AG09309 (cell line): ENCODE results near the gene AFF3.

ENCODE experiments used
- DNase-seq: peaks from one replicate; pipeline ENCODE4 v3.0.0-alpha.2; 2010; ENCODE audit warnings: low read depth
- H3K4me3 ChIP-seq: 2 replicates; pipeline ENCODE4 v1.5.1; 2011; ENCODE audit warnings: mild to moderate bottlenecking, low read depth, low read length, moderate library complexity; ENCODE audit not compliant: control insufficient read depth
- TF ChIP-seq, protein P1 (sequence below): IDR thresholded peaks from 2 replicates; pipeline ENCODE4 v1.5.1; 2011; ENCODE audit warnings: mild to moderate bottlenecking, low read depth, low read length, inconsistent platforms; ENCODE audit not compliant: insufficient read depth, control insufficient read depth; ENCODE audit errors: missing control alignments

Gene AFF3

DNA sequence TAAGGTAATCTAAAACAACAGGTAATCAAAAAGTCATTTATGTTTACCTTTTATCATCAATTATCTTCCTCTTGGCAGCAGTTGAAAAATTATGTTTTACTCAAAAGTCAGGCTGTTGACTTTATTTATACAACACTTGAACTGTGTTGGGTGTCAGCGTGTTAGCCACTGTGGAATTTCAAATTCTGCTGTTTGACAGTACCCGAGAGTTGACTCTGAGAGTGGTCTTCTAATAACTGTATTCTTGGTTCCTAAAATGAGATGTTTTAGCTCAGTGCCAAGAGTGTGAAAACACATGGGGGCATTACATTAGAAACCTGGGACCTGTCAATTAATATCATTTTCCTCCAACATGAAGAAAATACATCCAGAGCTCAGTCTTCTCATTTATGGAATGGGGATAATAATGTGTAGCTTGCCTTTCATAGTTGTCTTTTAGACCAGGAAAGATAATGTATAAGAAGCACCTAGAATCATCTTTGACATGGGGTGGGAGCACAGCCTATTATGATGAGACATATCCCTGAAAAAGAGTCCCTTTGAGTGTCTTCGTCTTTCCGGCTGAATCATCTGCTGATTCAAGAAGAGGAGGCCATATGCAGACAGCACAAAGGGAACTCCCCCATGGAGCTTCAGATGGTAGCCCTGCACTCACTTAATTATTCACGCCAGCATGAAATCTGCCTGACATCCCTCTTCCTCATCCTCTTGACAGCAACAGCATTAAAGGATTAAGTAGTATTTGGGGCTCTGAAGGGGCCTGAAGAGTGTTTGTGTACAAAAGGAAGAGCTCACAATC, 89.1 kb downstream of the AFF3 start:
- TF ChIP-seq, protein P1, sequence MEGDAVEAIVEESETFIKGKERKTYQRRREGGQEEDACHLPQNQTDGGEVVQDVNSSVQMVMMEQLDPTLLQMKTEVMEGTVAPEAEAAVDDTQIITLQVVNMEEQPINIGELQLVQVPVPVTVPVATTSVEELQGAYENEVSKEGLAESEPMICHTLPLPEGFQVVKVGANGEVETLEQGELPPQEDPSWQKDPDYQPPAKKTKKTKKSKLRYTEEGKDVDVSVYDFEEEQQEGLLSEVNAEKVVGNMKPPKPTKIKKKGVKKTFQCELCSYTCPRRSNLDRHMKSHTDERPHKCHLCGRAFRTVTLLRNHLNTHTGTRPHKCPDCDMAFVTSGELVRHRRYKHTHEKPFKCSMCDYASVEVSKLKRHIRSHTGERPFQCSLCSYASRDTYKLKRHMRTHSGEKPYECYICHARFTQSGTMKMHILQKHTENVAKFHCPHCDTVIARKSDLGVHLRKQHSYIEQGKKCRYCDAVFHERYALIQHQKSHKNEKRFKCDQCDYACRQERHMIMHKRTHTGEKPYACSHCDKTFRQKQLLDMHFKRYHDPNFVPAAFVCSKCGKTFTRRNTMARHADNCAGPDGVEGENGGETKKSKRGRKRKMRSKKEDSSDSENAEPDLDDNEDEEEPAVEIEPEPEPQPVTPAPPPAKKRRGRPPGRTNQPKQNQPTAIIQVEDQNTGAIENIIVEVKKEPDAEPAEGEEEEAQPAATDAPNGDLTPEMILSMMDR, result no peak
- no peak overlapping the region for H3K4me3 ChIP-seq
- no peak for DNase-seq

DNA sequence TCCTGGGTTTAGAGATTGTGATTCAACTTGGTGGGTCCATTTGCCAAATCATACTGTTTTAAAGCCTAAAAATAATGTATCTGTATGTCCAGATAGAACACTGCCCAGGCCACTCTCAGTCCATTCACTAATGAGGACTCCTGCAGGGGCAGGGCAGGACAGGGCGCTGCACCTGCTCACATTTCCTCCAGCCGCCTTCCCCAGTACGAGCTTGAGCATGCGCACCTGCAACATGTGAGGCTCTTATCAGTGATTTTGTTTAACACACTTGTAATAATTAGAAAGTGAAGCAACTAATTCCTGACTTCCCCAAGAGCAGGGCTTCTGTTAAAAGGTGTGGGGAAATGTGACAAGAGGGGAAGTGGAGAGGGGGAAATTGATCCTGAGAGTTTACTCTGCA, 89.7 kb downstream of the AFF3 start:
- H3K4me3 ChIP-seq, result no peak overlapping the region
- DNase-seq, result no peak
- TF ChIP-seq, protein P1, result no peak

DNA sequence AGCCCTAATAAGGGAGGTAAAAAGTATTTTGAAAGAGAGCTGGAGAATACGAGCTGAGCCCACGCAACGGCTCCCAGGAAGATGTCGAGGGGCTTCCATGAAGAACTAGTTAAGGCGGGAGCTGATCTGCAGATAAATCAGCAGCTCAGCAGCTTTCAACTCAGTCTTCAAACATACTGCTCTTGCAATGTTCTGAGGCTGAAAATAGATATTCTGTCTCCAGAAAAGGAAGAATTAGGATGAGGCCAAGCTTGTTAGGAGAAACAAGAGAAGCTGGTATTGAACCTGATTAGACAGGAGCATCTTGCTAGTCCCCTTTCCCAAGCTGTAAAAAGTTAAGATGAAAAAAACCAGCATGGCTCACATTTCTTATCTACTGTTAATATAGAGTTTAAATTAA, 91.1 kb downstream of the AFF3 start:
- no peak overlapping the region for H3K4me3 ChIP-seq
- TF ChIP-seq, protein P1, result no peak
- DNase-seq, result no peak

DNA sequence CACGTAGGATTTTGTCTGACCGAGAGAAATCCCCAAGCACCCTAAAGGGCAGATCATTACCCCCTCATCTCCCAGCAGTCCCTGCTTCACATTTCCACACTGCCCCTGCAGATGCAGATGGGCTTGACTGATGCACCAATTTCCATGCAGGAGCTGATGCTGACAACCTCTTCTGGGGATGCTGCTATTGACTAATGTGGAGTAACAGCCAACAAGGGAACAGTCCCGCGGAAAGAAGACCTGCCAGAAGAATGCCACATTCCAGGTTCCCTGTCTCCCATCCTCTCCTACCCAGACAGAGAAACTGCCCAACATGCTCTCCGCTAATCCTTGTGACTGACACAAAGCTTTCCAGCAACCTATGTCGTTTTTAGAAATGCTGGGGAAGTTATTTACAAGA, 91.7 kb downstream of the AFF3 start:
- TF ChIP-seq, protein P1, result no peak
- no peak for DNase-seq
- H3K4me3 ChIP-seq, result no peak overlapping the region

DNA sequence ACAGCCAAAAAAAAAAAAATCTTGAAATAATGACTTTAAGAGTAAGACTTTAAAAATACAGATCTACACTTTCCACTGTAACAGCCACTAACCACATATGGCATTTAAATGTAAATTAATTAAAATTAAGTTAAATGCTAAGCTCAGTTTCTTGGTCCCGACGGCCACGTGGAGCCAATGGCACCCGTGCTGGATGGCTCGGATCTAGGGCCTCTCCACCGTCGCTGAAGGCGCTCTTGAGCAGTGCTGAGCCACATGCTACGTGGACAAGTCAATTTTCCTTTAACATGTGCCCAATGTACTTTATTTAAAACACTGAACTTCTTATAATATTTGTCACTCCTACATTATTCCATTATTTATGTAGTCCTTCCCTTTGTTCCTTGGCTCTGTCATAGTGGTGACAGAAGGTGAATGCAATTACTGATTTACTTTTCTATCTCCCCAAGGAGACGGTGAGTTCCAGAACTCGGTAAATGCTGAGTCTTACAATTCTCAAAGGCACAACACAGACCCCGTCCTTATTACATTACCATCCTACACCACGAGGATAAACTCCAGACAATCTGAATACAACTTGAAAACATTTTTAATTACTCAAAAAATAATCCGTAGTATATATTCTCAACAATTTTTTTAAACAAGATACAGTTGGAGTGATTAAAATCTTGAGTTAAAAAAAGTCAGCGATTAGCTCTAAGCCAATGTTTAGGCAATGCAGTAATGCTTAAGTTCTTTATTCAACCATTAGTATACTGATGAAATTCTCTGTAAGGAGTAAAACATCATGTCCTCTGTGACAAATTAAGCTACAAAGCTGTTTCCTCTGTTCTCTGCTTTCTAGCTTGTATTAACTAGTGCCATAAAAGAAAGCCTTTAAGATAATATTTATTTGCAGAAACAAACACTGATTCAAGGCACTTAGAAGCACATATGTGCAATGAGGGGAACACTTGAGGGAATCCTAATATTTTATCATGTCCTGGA, 95.1 kb downstream of the AFF3 start:
- DNase-seq, result no peak
- no peak overlapping the region for H3K4me3 ChIP-seq
- TF ChIP-seq, protein P1, result no peak

DNA sequence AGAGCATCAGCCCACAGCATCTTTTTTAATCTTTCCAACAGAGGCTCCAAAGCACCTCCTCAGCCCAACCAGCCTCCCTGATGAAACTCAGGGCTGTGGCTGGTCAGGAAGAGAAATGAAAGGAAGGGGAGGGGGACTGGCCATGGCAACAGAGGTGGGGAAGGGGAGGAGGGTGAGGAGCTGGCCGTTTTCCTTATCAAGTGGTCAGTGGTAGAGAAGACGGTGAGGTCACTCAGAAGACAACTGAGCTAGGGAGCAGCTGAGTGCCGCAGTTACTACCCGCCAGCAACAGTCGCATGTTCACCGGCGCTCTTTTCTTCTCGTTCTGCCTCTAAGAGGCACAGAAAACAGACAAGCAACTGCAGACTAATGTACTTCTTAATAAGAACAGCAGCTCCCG, 97.4 kb downstream of the AFF3 start:
- no peak for DNase-seq
- TF ChIP-seq, protein P1, result no peak

More for the DNA sequence above, 97.4 kb downstream of the AFF3 start:
- no peak overlapping the region for H3K4me3 ChIP-seq
